SK-N-SH (cell line): ENCODE results near the gene RSPO4.

Experiments
- CHD2 ChIP-seq: fragments of 150-350 bp; IDR thresholded peaks from 2 replicates; pipeline ENCODE4 v1.6.1; 2018; ENCODE audit warnings: low read length; ENCODE audit not compliant: partially characterized antibody
- EZH2phosphoT487 ChIP-seq: fragments of 200-600 bp; sonication (generic); IDR thresholded peaks from 2 replicates; pipeline ENCODE4 v1.6.1; 2017; ENCODE audit warnings: low read depth, mixed run types, mild to moderate bottlenecking, antibody characterized with exemption, moderate library complexity, borderline replicate concordance
- GABPA ChIP-seq: IDR thresholded peaks from 2 replicates; pipeline ENCODE4 v1.4.0; 2012; ENCODE audit warnings: low read depth, mild to moderate bottlenecking
- JUND ChIP-seq: IDR thresholded peaks from 2 replicates; pipeline ENCODE4 v1.4.0; 2012
- POLR2AphosphoS5 ChIP-seq: IDR thresholded peaks from 2 replicates; pipeline ENCODE4 v1.6.1; 2012; ENCODE audit warnings: low read depth, low read length
- RAD21 ChIP-seq: IDR thresholded peaks from 2 replicates; pipeline ENCODE4 v1.6.1; 2012; ENCODE audit warnings: mild to moderate bottlenecking, low read length
- RFX5 ChIP-seq: IDR thresholded peaks from 2 replicates; pipeline ENCODE4 v1.6.1; 2012; ENCODE audit warnings: mild to moderate bottlenecking, improper control_type of control experiment, low read length
- TAF1 ChIP-seq: IDR thresholded peaks from 2 replicates; pipeline ENCODE4 v1.6.1; 2012; ENCODE audit warnings: low read depth, mild to moderate bottlenecking, low read length, moderate library complexity, borderline replicate concordance
- YY1 ChIP-seq: IDR thresholded peaks from 2 replicates; pipeline ENCODE4 v1.4.0; 2012; ENCODE audit warnings: low read depth, mild to moderate bottlenecking
- TF ChIP-seq, protein P1 (sequence below): IDR thresholded peaks from 2 replicates; pipeline ENCODE4 v1.6.1; 2012; ENCODE audit warnings: mild to moderate bottlenecking, low read depth, low read length, moderate library complexity
- TF ChIP-seq, protein P2 (sequence below): fragments of 200-600 bp; sonication (generic); IDR thresholded peaks from 2 replicates; pipeline ENCODE4 v1.6.1; 2017; ENCODE audit warnings: antibody characterized with exemption, mild to moderate bottlenecking, moderate library complexity
- TF ChIP-seq, protein P3 (sequence below): IDR thresholded peaks from 2 replicates; pipeline ENCODE4; 2012
- TF ChIP-seq, protein P4 (sequence below): IDR thresholded peaks from 2 replicates; pipeline ENCODE4 v1.4.0; 2012; ENCODE audit warnings: low read depth, borderline replicate concordance
- TF ChIP-seq, protein P5 (sequence below): IDR thresholded peaks from 2 replicates; pipeline ENCODE4 v1.4.0; 2012; ENCODE audit warnings: low read depth, borderline replicate concordance

DNA sequence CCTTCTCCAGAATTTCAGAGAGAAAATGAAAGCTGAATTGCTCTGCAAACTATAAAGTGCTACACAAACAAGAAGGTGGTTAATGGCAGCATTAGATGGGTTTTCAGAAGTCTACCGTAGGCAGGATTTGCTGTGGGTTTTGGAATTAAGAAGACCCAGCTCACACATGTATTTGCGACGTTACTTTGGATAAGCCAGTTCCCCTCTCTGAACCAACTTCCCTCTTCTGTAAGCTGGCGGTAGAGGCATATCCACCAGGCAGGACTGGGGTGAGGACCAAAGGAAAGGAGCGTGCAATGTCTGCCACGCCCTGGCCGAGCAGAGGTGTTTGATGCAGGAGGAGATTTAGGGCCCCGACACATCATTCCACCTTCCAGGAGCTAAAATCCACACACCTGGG, 6.9 kb downstream of the RSPO4 start:
- TF ChIP-seq YY1 (no peak), GABPA (no peak), TAF1 (no peak), CHD2 (no peak), RAD21 (no peak), EZH2phosphoT487 (no peak), JUND (no peak), RFX5 (no peak), POLR2AphosphoS5 (no peak)
- TF ChIP-seq, protein P1, sequence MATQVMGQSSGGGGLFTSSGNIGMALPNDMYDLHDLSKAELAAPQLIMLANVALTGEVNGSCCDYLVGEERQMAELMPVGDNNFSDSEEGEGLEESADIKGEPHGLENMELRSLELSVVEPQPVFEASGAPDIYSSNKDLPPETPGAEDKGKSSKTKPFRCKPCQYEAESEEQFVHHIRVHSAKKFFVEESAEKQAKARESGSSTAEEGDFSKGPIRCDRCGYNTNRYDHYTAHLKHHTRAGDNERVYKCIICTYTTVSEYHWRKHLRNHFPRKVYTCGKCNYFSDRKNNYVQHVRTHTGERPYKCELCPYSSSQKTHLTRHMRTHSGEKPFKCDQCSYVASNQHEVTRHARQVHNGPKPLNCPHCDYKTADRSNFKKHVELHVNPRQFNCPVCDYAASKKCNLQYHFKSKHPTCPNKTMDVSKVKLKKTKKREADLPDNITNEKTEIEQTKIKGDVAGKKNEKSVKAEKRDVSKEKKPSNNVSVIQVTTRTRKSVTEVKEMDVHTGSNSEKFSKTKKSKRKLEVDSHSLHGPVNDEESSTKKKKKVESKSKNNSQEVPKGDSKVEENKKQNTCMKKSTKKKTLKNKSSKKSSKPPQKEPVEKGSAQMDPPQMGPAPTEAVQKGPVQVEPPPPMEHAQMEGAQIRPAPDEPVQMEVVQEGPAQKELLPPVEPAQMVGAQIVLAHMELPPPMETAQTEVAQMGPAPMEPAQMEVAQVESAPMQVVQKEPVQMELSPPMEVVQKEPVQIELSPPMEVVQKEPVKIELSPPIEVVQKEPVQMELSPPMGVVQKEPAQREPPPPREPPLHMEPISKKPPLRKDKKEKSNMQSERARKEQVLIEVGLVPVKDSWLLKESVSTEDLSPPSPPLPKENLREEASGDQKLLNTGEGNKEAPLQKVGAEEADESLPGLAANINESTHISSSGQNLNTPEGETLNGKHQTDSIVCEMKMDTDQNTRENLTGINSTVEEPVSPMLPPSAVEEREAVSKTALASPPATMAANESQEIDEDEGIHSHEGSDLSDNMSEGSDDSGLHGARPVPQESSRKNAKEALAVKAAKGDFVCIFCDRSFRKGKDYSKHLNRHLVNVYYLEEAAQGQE = no peak
- TF ChIP-seq, protein P2, sequence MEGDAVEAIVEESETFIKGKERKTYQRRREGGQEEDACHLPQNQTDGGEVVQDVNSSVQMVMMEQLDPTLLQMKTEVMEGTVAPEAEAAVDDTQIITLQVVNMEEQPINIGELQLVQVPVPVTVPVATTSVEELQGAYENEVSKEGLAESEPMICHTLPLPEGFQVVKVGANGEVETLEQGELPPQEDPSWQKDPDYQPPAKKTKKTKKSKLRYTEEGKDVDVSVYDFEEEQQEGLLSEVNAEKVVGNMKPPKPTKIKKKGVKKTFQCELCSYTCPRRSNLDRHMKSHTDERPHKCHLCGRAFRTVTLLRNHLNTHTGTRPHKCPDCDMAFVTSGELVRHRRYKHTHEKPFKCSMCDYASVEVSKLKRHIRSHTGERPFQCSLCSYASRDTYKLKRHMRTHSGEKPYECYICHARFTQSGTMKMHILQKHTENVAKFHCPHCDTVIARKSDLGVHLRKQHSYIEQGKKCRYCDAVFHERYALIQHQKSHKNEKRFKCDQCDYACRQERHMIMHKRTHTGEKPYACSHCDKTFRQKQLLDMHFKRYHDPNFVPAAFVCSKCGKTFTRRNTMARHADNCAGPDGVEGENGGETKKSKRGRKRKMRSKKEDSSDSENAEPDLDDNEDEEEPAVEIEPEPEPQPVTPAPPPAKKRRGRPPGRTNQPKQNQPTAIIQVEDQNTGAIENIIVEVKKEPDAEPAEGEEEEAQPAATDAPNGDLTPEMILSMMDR = no peak
- TF ChIP-seq, protein P3, sequence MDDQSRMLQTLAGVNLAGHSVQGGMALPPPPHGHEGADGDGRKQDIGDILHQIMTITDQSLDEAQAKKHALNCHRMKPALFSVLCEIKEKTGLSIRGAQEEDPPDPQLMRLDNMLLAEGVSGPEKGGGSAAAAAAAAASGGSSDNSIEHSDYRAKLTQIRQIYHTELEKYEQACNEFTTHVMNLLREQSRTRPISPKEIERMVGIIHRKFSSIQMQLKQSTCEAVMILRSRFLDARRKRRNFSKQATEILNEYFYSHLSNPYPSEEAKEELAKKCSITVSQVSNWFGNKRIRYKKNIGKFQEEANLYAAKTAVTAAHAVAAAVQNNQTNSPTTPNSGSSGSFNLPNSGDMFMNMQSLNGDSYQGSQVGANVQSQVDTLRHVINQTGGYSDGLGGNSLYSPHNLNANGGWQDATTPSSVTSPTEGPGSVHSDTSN = no peak
- TF ChIP-seq, protein P4, sequence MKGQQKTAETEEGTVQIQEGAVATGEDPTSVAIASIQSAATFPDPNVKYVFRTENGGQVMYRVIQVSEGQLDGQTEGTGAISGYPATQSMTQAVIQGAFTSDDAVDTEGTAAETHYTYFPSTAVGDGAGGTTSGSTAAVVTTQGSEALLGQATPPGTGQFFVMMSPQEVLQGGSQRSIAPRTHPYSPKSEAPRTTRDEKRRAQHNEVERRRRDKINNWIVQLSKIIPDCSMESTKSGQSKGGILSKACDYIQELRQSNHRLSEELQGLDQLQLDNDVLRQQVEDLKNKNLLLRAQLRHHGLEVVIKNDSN = no peak
- TF ChIP-seq, protein P5, sequence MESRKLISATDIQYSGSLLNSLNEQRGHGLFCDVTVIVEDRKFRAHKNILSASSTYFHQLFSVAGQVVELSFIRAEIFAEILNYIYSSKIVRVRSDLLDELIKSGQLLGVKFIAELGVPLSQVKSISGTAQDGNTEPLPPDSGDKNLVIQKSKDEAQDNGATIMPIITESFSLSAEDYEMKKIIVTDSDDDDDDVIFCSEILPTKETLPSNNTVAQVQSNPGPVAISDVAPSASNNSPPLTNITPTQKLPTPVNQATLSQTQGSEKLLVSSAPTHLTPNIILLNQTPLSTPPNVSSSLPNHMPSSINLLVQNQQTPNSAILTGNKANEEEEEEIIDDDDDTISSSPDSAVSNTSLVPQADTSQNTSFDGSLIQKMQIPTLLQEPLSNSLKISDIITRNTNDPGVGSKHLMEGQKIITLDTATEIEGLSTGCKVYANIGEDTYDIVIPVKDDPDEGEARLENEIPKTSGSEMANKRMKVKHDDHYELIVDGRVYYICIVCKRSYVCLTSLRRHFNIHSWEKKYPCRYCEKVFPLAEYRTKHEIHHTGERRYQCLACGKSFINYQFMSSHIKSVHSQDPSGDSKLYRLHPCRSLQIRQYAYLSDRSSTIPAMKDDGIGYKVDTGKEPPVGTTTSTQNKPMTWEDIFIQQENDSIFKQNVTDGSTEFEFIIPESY = no peak
